DND-41 (cell line): ENCODE measurements around the gene TAB2.

Source experiments
- CTCF ChIP-seq: IDR thresholded peaks from 2 replicates; pipeline ENCODE4 v1.5.1; 2012; ENCODE audit warnings: borderline replicate concordance, low read length, moderate library complexity, mild to moderate bottlenecking; ENCODE audit not compliant: poor library complexity, severe bottlenecking; ENCODE audit errors: extremely low read depth
- EZH2 ChIP-seq: IDR thresholded peaks from 3 replicates; pipeline ENCODE4 v1.6.1; 2012; ENCODE audit warnings: borderline replicate concordance, low read depth, mild to moderate bottlenecking, moderate library complexity, low read length, inconsistent platforms; ENCODE audit not compliant: severe bottlenecking

- no peak for TF ChIP-seq CTCF
- TF ChIP-seq EZH2, result no peak
Observed at GRCh38 chr6:149443411-149444181, 126.1 kb downstream of the TAB2 start.
